B cell (primary cell): ENCODE measurements around the gene C2CD4C. TPM values are rescaled to one million over a fixed set of nuclear protein-coding genes. Genes with fewer than 3 reads are reported as not detected.

Source experiments
- ATAC-seq: fragments of 200-7000 bp; cut with Tn5 transposase; one replicate; pipeline ENCODE4 v1.10.0; 2021; ENCODE audit warnings: low read depth, mild to moderate bottlenecking, moderate number of reproducible peaks, moderate library complexity
- CTCF ChIA-PET: fragments of 350-600 bp; sonication (Branson Sonifier 250); formaldehyde crosslinking; loops from one replicate; lab custom pipeline; 2021; ENCODE audit warnings: antibody characterized with exemption, inconsistent platforms; lab: Charles Lee
- POLR2A ChIA-PET: fragments of 350-600 bp; sonication (Branson Sonifier 250); formaldehyde crosslinking; loops from one replicate; lab custom pipeline; 2021; ENCODE audit warnings: antibody characterized with exemption; lab: Charles Lee
- DNase-seq: peaks from one replicate; pipeline ENCODE4 v3.0.0; 2013
- H2AFZ ChIP-seq: 2 replicates; pipeline ENCODE4 v1.6.1; 2012; ENCODE audit warnings: mild to moderate bottlenecking, low read depth, low read length; ENCODE audit not compliant: insufficient read depth, poor library complexity, severe bottlenecking
- H3K27ac ChIP-seq, 2 donors: 1 replicate in 1 of 2; 2 replicates in 1 of 2; pipeline ENCODE4 v1.5.1; 2012 to 2013; ENCODE audit warnings: low read length in 2 of 2, mild to moderate bottlenecking in 2 of 2, moderate library complexity in 1 of 2
- H3K27me3 ChIP-seq, 4 experiments: fragments of 200-600 bp in 1 of 4; sonication (generic) in 1 of 4; replicated peaks in 1 of 4; 1 replicate in 2 of 4; 2 replicates in 2 of 4; pipeline versions ENCODE4 v1.6.1 to v1.7.0; 2013 to 2016; ENCODE audit warnings: low read length in 3 of 4, mild to moderate bottlenecking in 2 of 4, mixed read lengths in 1 of 4, moderate library complexity in 1 of 4; ENCODE audit not compliant: insufficient read depth in 4 of 4, control insufficient read depth in 3 of 4; ENCODE audit errors: control extremely low read depth in 1 of 4
- H3K36me3 ChIP-seq, 2 experiments: replicated peaks in 1 of 2; 1 replicate in 1 of 2; 2 replicates in 1 of 2; pipeline versions ENCODE4 v1.6.1 to v1.7.1; 2013; ENCODE audit warnings: low read length in 1 of 2; ENCODE audit not compliant: insufficient read depth in 2 of 2, control insufficient read depth in 1 of 2; ENCODE audit errors: control extremely low read depth in 1 of 2, extremely low read depth in 1 of 2
- H3K4me1 ChIP-seq, 2 donors: fragments of 200-600 bp in 1 of 2; sonication (generic) in 1 of 2; 1 replicate in 1 of 2; 2 replicates in 1 of 2; pipeline versions ENCODE4 v1.5.1 to v1.6.1; 2013 to 2017; ENCODE audit warnings: low read length in 2 of 2; ENCODE audit not compliant: control insufficient read depth in 2 of 2, insufficient read depth in 2 of 2
- H3K4me2 ChIP-seq: replicated peaks from 2 replicates; pipeline ENCODE3; 2012; ENCODE audit warnings: mild to moderate bottlenecking, low read depth, low read length; ENCODE audit not compliant: poor library complexity, severe bottlenecking
- H3K4me3 ChIP-seq, 5 experiments: fragments of 200-600 bp in 1 of 5; sonication (generic) in 1 of 5; 1 replicate in 3 of 5; 2 replicates in 2 of 5; pipeline versions ENCODE4 v1.5.1 to v1.7.0; 2011 to 2016; ENCODE audit warnings: low read length in 4 of 5, mild to moderate bottlenecking in 4 of 5, low read depth in 2 of 5, control low read depth in 1 of 5, moderate library complexity in 1 of 5; ENCODE audit not compliant: insufficient read depth in 1 of 5; ENCODE audit errors: control extremely low read depth in 1 of 5, extremely low read depth in 1 of 5
- H3K79me2 ChIP-seq: fragments of 200-600 bp; sonication (generic); one replicate; pipeline ENCODE4 v1.6.0; 2016; ENCODE audit warnings: low read length; ENCODE audit not compliant: control insufficient read depth, insufficient read depth
- H3K9ac ChIP-seq: fragments of 200-600 bp; sonication (generic); 2 replicates; pipeline ENCODE4 v1.6.1; 2017; ENCODE audit warnings: mild to moderate bottlenecking, low read length, moderate library complexity
- H3K9me3 ChIP-seq, 3 donors: one replicate each; pipeline versions ENCODE4 v1.6.1 to v1.7.1; 2013; ENCODE audit warnings: low read length in 2 of 3; ENCODE audit not compliant: control insufficient read depth in 2 of 3, insufficient read depth in 1 of 3; ENCODE audit errors: control extremely low read depth in 1 of 3
- H4K20me1 ChIP-seq: 2 replicates; pipeline ENCODE4 v1.6.0; 2012; ENCODE audit warnings: mild to moderate bottlenecking, low read length; ENCODE audit not compliant: insufficient read depth, control insufficient read depth, poor library complexity, severe bottlenecking
- H3K27ac Mint-ChIP-seq: one replicate; pipeline ENCODE4 v1.8.0; 2021; ENCODE audit warnings: mixed read lengths
- H3K27me3 Mint-ChIP-seq: one replicate; pipeline ENCODE4 v1.8.0; 2021; ENCODE audit warnings: mixed read lengths
- H3K4me1 Mint-ChIP-seq: one replicate; pipeline ENCODE4 v1.8.0; 2021; ENCODE audit warnings: mixed read lengths
- H3K4me3 Mint-ChIP-seq: one replicate; pipeline ENCODE4 v1.8.0; 2021; ENCODE audit warnings: mixed read lengths
- H3K9me3 Mint-ChIP-seq: one replicate; pipeline ENCODE4 v1.8.0; 2022; ENCODE audit warnings: mixed read lengths; ENCODE audit not compliant: insufficient read depth
- EZH2 ChIP-seq: IDR thresholded peaks from 2 replicates; pipeline ENCODE4 v1.6.1; 2012; ENCODE audit warnings: borderline replicate concordance, low read depth, mild to moderate bottlenecking, moderate library complexity, low read length; ENCODE audit not compliant: insufficient read depth, poor library complexity, severe bottlenecking
- WGBS: methylation state at CpG from one replicate; pipeline ENCODE4 v1.1.5; 2013; ENCODE audit warnings: missing lambda C conversion rate; ENCODE audit not compliant: insufficient coverage; 5-methylcytosine and 5-hydroxymethylcytosine counted together
- intact Hi-C: fragments of 100-400 bp; cut with micrococcal nuclease; formaldehyde crosslinking; loops from one replicate; pipeline ENCODE4 v1.10.0; 2022
- polyA plus RNA-seq: library from polyadenylated mRNA; depleted of rRNA; stranded (reverse); fragments of >200 nt; gene quantifications from 2 replicates; pipeline ENCODE4 v1.2.3, GENCODE V29; 2012
- total RNA-seq, 2 donors: library from RNA; stranded (reverse); fragments of 120-200 nt in 1 of 2; gene quantifications; 1 replicate in 1 of 2; 2 replicates in 1 of 2; pipeline versions ENCODE4 v1.2.3 to v1.2.4, GENCODE V29; 2013 to 2022
- TF ChIP-seq, protein P1 (sequence below): fragments of 200-600 bp; IDR thresholded peaks from one replicate; pipeline ENCODE4 v1.8.0; 2022; ENCODE audit warnings: antibody characterized with exemption, mild to moderate bottlenecking

Gene C2CD4C
- total and polyA plus RNA-seq, 2 donors (not counting 1 experiment from before 2014, with no cell fraction given) = not detected

DNA sequence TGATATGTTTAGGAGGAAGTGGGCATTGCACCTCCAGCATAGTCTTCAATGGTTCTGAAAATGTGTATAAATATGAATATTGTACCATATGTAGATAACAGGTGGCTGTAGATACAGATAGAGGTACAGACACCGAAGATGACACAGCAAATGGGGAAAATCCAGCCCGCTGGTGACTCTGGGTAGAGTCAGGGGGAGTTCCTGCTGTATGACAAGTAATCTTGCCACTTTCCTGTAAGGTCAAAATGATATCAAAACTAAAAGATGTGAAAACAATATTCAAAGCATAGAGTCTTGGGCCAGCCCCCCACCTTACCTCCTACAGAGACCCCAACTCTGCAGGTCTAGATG lies 17.8 kb downstream of the C2CD4C start:
- Histone ChIP-seq H3K27me3 (peaks cover 0 to 10% (median 0%) of the 10 kb centered on the region in 4 experiments), H3K27ac (no peak overlapping the region), H3K79me2 (no peaks in the 10 kb centered on the region), H3K9ac (no peak overlapping the region), H3K9me3 (peaks cover 0 to 30% (median 0%) of the 10 kb centered on the region in 3 donors), H3K4me2 (no peak overlapping the region), H3K4me3 (no peak overlapping the region), H4K20me1 (no peaks in the 10 kb centered on the region), H3K36me3 (no peaks in the 10 kb centered on the region), H2AFZ (no peak overlapping the region), H3K4me1 (no peaks in the 10 kb centered on the region)
- WGBS = no CpG with 5 or more reads among the region's 2 CpGs
- H3K27ac Mint-ChIP-seq = no peak overlapping the region
- ATAC-seq (no peak), DNase-seq (no peak)
- intact Hi-C loops = no loop called here
- ChIA-PET POLR2A (no interaction called here), CTCF (no interaction called here)
- H3K4me3 Mint-ChIP-seq = no peak overlapping the region
- no peaks in the 10 kb centered on the region for H3K4me1 Mint-ChIP-seq
- no peak for TF ChIP-seq EZH2
- TF ChIP-seq, protein P1, sequence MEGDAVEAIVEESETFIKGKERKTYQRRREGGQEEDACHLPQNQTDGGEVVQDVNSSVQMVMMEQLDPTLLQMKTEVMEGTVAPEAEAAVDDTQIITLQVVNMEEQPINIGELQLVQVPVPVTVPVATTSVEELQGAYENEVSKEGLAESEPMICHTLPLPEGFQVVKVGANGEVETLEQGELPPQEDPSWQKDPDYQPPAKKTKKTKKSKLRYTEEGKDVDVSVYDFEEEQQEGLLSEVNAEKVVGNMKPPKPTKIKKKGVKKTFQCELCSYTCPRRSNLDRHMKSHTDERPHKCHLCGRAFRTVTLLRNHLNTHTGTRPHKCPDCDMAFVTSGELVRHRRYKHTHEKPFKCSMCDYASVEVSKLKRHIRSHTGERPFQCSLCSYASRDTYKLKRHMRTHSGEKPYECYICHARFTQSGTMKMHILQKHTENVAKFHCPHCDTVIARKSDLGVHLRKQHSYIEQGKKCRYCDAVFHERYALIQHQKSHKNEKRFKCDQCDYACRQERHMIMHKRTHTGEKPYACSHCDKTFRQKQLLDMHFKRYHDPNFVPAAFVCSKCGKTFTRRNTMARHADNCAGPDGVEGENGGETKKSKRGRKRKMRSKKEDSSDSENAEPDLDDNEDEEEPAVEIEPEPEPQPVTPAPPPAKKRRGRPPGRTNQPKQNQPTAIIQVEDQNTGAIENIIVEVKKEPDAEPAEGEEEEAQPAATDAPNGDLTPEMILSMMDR = no peak
- H3K27me3 Mint-ChIP-seq = peaks cover 10% of the 10 kb centered on the region
- no peaks in the 10 kb centered on the region for H3K9me3 Mint-ChIP-seq

DNA sequence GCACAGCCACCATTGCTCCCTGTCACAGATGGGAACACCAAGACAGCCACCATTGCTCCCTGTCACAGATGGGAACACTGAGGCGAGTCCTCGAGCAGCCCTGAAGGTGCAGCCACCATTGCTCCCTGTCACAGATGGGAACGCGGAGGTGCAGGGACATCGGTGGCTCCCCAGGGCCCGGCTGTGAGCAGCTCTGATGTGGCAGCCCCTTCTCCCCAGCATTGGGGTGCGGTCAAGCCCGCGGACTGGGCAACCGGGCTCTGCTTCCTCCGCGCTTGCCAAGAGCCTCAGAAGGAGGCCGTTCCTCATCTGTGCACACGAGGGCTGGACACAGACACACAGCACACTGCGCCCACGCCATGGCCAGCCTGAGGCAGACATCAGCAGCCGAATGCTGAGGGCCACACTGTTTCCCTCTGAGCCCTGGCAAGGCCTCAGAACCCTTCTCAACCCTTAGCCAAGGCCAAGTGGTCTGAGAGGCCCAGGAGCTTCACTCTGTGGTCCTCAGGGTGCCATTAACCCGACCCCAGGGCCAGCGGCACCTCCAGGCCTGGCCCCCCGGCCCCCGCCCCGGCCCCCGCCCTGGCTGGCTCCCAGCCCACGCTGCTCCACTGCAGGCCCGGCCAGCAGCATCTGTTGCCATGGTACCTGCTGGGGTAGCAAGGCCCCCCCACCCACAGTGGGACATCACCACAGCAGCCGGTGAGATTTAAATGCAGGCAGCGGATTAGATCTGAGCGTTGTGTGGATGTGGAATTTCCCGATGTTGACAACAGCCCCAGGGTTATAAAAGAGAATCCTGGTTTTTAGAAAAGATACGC lies 18.4 kb downstream of the C2CD4C start:
- no peaks in the 10 kb centered on the region for H3K4me1 ChIP-seq
- H3K9me3 Mint-ChIP-seq = no peaks in the 10 kb centered on the region
- ATAC-seq (no peak), DNase-seq (no peak)
- no peak overlapping the region for H3K4me2 ChIP-seq
- no peaks in the 10 kb centered on the region for H4K20me1 ChIP-seq
- no peak overlapping the region for H3K27ac Mint-ChIP-seq
- CTCF ChIA-PET = no interaction called here
- H3K27ac ChIP-seq = no peak overlapping the region
- no peak overlapping the region for H3K4me3 ChIP-seq
- no peak overlapping the region for H3K9ac ChIP-seq
- H3K79me2 ChIP-seq = no peaks in the 10 kb centered on the region
- 86% methylated on average over 27 of the region's 30 CpGs for WGBS
- peaks cover 15% of the 10 kb centered on the region for H3K27me3 Mint-ChIP-seq
- no peaks in the 10 kb centered on the region for H3K4me1 Mint-ChIP-seq
- no peak overlapping the region for H3K4me3 Mint-ChIP-seq
- peaks cover 0 to 26% (median 0%) of the 10 kb centered on the region in 3 donors for H3K9me3 ChIP-seq
- peaks cover 0 to 10% (median 0%) of the 10 kb centered on the region in 4 experiments for H3K27me3 ChIP-seq
- no peak overlapping the region for H2AFZ ChIP-seq
- POLR2A ChIA-PET = no interaction called here
- H3K36me3 ChIP-seq = no peaks in the 10 kb centered on the region
- intact Hi-C loops = no loop called here
- TF ChIP-seq, protein P1 = no peak
- no peak for TF ChIP-seq EZH2
